Measurements from ENCODE around the gene PRICKLE1.

DNA sequence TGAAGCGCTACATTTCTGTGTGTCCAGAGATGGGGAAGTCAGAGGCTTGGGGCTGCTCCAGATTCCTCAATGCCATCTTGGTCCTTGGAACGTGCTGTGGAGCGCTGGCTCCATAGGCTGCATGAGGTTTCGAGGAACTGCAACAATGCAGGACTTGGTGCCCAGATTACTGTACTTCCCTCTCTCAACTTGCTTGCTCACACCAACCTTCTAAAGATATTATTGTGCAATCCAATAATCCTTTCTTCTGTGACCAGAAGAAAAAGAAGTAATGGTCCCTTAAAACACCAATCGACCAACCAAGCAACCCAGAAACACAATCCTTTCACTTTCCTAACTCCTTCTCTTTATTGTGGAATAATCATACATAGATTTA is 3.7 kb downstream of the PRICKLE1 start:
- TF ChIP-seq, protein P1, sequence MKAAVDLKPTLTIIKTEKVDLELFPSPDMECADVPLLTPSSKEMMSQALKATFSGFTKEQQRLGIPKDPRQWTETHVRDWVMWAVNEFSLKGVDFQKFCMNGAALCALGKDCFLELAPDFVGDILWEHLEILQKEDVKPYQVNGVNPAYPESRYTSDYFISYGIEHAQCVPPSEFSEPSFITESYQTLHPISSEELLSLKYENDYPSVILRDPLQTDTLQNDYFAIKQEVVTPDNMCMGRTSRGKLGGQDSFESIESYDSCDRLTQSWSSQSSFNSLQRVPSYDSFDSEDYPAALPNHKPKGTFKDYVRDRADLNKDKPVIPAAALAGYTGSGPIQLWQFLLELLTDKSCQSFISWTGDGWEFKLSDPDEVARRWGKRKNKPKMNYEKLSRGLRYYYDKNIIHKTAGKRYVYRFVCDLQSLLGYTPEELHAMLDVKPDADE (IDR thresholded peaks at IDR 0.05) = no peak
- TF ChIP-seq ZNF331 (CRISPR knock-in tag; IDR thresholded peaks at IDR 0.05; ENCODE audit: low read depth) (no peak), POLR2AphosphoS5 (IDR thresholded peaks at IDR 0.05; ENCODE audit: low read depth) (no peak), EZH2 (IDR thresholded peaks at IDR 0.05; ENCODE audit: low read depth, unreplicated experiment) (no peak), REST (IDR thresholded peaks at IDR 0.05; ENCODE audit: unreplicated experiment) (no peak), JUNB (IDR thresholded peaks at IDR 0.05; ENCODE audit: unreplicated experiment) (no peak), CREB1 (CRISPR knock-in tag; IDR thresholded peaks at IDR 0.05; ENCODE audit: low read depth) (no peak), EZH2phosphoT487 (IDR thresholded peaks at IDR 0.05; ENCODE audit: unreplicated experiment) (no peak)
- TF ChIP-seq, protein P2, sequence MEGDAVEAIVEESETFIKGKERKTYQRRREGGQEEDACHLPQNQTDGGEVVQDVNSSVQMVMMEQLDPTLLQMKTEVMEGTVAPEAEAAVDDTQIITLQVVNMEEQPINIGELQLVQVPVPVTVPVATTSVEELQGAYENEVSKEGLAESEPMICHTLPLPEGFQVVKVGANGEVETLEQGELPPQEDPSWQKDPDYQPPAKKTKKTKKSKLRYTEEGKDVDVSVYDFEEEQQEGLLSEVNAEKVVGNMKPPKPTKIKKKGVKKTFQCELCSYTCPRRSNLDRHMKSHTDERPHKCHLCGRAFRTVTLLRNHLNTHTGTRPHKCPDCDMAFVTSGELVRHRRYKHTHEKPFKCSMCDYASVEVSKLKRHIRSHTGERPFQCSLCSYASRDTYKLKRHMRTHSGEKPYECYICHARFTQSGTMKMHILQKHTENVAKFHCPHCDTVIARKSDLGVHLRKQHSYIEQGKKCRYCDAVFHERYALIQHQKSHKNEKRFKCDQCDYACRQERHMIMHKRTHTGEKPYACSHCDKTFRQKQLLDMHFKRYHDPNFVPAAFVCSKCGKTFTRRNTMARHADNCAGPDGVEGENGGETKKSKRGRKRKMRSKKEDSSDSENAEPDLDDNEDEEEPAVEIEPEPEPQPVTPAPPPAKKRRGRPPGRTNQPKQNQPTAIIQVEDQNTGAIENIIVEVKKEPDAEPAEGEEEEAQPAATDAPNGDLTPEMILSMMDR (conservative IDR thresholded peaks at IDR 0.05; ENCODE audit: low read depth in 2 of 2) = no peak
